ENCODE data around the gene TARDBP. TPM values are rescaled to one million over a fixed set of nuclear protein-coding genes. Genes with fewer than 3 reads are reported as not detected.

The TARDBP gene
- total RNA-seq (78.0 and 80.0 TPM in 2 replicates), polyA plus RNA-seq (129 and 130 TPM in 2 replicates)

- no peaks in the 10 kb centered on the region for H3K9me3 ChIP-seq (ENCODE audit: low read depth)
- H3K27ac ChIP-seq, result peak within 1 kb of the TSS; percentile 88
- no peaks in the 10 kb centered on the region for H3K27me3 ChIP-seq
- WGBS (ENCODE audit: low lambda C conversion rate, missing lambda C conversion rate), result under 1% methylated on average over 76 of the region's 94 CpGs
- peak within 1 kb of the TSS; percentile 75 for H3K4me3 ChIP-seq
- peak within 1 kb of the TSS; percentile 85 for H2AFZ ChIP-seq
- DNase-seq (ENCODE audit: low spot score), result peak; percentile 95
- H3K36me3 ChIP-seq (replicated peaks; ENCODE audit: insufficient read depth, low read depth), result no peaks in the 10 kb centered on the region
- H3K4me1 ChIP-seq (ENCODE audit: insufficient read depth), result peaks cover 17% of the 10 kb centered on the region
- H3K9me2 ChIP-seq (replicated peaks; ENCODE audit: insufficient read depth), result no peaks in the 10 kb centered on the region
- TF ChIP-seq EZH2 (IDR thresholded peaks at IDR 0.05; ENCODE audit: borderline replicate concordance) (no peak), CTCF (IDR thresholded peaks at IDR 0.05; ENCODE audit: poor library complexity) (no peak), EZH2phosphoT487 (IDR thresholded peaks at IDR 0.05; ENCODE audit: low read depth, severe bottlenecking, unreplicated experiment) (no peak)
- H3K4me2 ChIP-seq, result peak within 1 kb of the TSS; percentile 83
- peaks cover 48% of the 10 kb centered on the region for H4K20me1 ChIP-seq (ENCODE audit: insufficient read depth, poor library complexity, severe bottlenecking)
- peaks cover 47% of the 10 kb centered on the region for H3K79me2 ChIP-seq
These were observed at the start of gene TARDBP for GRCh38 chr1:11012260-11013159. Gene TARDBP (plus strand): TSS chr1:11012654. CDS start chr1:11013728, 1,074 bp downstream.

- Histone ChIP-seq H3K4me2 (no peak overlapping the region), H3K9me3 (ENCODE audit: low read depth) (no peaks in the 10 kb centered on the region), H3K36me3 (replicated peaks; ENCODE audit: insufficient read depth, low read depth) (no peaks in the 10 kb centered on the region), H2AFZ (no peak overlapping the region), H3K27ac (no peak overlapping the region), H3K79me2 (no peaks in the 10 kb centered on the region), H3K4me3 (no peak overlapping the region), H4K20me1 (ENCODE audit: insufficient read depth, poor library complexity, severe bottlenecking) (no peaks in the 10 kb centered on the region), H3K27me3 (no peaks in the 10 kb centered on the region), H3K4me1 (ENCODE audit: insufficient read depth) (no peaks in the 10 kb centered on the region), H3K9me2 (replicated peaks; ENCODE audit: insufficient read depth) (no peaks in the 10 kb centered on the region)
- no peak for DNase-seq (ENCODE audit: low spot score)
- 71% methylated on average over 10 of the region's 10 CpGs for WGBS (ENCODE audit: low lambda C conversion rate, missing lambda C conversion rate)
- TF ChIP-seq CTCF (IDR thresholded peaks at IDR 0.05; ENCODE audit: poor library complexity) (no peak), EZH2 (IDR thresholded peaks at IDR 0.05; ENCODE audit: borderline replicate concordance) (no peak), EZH2phosphoT487 (IDR thresholded peaks at IDR 0.05; ENCODE audit: low read depth, severe bottlenecking, unreplicated experiment) (no peak)
These were observed 46.8 kb upstream of the TARDBP start for GRCh38 chr1:10965546-10966226.

GRCh38 chr1:10967090-10967489, 45.4 kb upstream of the TARDBP start:
- no peaks in the 10 kb centered on the region for H3K4me1 ChIP-seq (ENCODE audit: insufficient read depth)
- H3K27me3 ChIP-seq, result no peaks in the 10 kb centered on the region
- H3K79me2 ChIP-seq, result no peaks in the 10 kb centered on the region
- TF ChIP-seq EZH2 (IDR thresholded peaks at IDR 0.05; ENCODE audit: borderline replicate concordance), result no peak
- TF ChIP-seq CTCF (IDR thresholded peaks at IDR 0.05; ENCODE audit: poor library complexity), result no peak
- no peak for TF ChIP-seq EZH2phosphoT487 (IDR thresholded peaks at IDR 0.05; ENCODE audit: low read depth, severe bottlenecking, unreplicated experiment)
- WGBS (ENCODE audit: low lambda C conversion rate, missing lambda C conversion rate), result 95% methylated on average over 1 of the region's 3 CpGs
- H3K27ac ChIP-seq, result no peak overlapping the region
- H4K20me1 ChIP-seq (ENCODE audit: insufficient read depth, poor library complexity, severe bottlenecking), result no peaks in the 10 kb centered on the region
- H3K9me2 ChIP-seq (replicated peaks; ENCODE audit: insufficient read depth), result no peaks in the 10 kb centered on the region
- no peak for DNase-seq (ENCODE audit: low spot score)
- no peaks in the 10 kb centered on the region for H3K9me3 ChIP-seq (ENCODE audit: low read depth)
- H2AFZ ChIP-seq, result no peak overlapping the region
- no peaks in the 10 kb centered on the region for H3K36me3 ChIP-seq (replicated peaks; ENCODE audit: insufficient read depth, low read depth)
- H3K4me3 ChIP-seq, result no peak overlapping the region
- no peak overlapping the region for H3K4me2 ChIP-seq

Measured in hepatocyte (in vitro differentiated cells).